GM08714 (cell line): Measurements from ENCODE around the gene TAF1A.

Experiments used
- H3K4me3 ChIP-seq: fragments of 200-500 bp; sonication (Bioruptor generic); 2 replicates; pipeline ENCODE4 v1.5.1; 2014; ENCODE audit warnings: mild to moderate bottlenecking, low read length, inconsistent platforms
- ZNF274 ChIP-seq: IDR thresholded peaks from 2 replicates; pipeline ENCODE4 v1.6.1; 2012; ENCODE audit warnings: mild to moderate bottlenecking, low read depth, low read length

TAF1A gene

DNA sequence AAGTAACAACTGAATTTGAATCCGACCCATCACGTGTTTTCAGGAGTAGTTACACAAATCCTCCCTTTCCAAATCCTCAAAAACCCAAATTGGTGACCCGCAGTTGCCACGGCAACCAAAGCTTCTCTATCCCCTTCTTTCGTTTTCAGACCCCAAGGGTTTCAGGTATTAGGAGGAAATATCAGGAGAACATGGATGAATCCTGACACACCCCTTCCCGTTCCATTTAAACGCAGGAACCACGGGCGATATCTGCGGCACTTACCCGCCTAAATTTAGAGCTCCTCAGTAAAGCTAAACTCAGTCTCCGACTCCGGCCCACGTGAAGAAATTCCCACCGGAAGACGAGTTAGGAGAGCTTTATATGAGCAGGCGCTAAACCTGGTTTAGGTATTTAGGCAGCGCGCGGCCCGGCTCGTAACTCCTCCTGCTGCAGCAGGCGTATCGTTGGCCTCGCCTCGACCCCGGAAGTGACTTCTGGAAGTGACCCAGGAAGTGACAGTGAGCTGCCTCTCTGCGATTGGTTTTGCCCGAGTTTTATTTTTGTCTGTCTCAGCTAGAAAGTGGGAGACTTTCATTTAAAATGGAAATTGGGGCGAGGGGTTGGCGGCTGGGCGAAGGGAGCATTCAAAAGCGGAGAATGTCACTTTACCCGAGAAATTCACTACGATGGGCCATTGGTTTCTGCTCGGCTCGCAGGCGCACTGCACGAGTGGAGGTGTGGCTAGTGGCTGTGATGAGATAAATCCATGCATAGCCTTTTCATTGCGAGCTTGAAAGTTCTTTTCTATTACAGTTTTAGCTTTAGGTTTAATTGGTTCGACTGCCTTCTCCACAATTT lies at the start of gene TAF1A:
TAF1A (minus strand) TSS at position 472 of the 841 bp plus-strand sequence.
- peak within 1 kb of the TSS; percentile 92 for H3K4me3 ChIP-seq
- TF ChIP-seq ZNF274: no peak

GRCh38 chr1:222634180-222635013 lies 44.7 kb upstream of the TAF1A start:
- TF ChIP-seq ZNF274: no peak
- H3K4me3 ChIP-seq: no peak overlapping the region

DNA sequence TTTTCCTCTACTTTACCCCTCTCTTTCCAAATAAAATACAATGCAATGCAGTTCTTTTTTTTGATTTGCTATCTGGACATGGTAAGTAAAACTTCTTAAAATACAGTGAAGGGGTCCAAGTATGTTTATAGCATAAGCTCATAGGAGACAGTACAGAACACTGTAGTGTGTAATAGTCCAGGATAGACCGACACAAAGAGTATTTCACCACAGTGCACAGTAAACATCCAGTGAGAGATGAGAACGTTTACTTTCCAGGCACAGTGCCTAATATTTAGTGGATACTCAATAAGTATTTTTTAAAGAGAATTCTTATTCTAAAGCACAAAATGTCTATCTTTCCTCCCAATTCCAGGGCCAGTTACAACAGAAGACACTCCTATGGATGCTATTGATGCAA lies 43.0 kb upstream of the TAF1A start:
- no peak for TF ChIP-seq ZNF274
- no peak overlapping the region for H3K4me3 ChIP-seq

DNA sequence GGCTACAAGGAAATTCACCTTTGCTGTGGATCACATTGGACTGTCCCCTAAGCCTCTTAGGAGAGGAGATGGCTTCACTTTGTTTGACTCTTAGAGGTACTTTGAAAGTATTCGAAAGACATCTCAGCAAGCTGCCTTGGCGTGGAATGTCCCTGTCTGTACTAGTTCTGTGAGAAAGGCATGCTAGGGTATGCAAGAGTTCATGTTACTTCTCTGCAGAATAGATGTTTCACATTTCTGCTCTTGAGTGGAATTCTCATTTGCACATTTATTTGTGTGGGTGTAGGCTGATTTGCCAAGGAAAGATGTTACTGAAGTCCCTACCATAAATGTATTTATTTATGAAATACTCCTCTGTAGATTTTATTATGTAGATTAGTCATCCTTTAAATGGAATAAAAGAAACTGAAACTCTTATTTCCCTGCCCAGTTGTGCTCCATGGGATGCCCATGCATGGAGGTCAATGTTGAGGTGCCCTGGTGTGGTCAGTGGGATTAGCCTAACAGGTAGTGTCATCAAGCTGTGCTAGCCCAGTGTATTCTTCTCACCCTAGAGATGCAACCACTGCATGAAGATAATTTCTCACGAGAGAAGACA lies 42.0 kb upstream of the TAF1A start:
- no peak for TF ChIP-seq ZNF274
- H3K4me3 ChIP-seq: no peak overlapping the region

- no peak overlapping the region for H3K4me3 ChIP-seq
- no peak for TF ChIP-seq ZNF274
Observed at GRCh38 chr1:222629921-222630535, 40.3 kb upstream of the TAF1A start.

DNA sequence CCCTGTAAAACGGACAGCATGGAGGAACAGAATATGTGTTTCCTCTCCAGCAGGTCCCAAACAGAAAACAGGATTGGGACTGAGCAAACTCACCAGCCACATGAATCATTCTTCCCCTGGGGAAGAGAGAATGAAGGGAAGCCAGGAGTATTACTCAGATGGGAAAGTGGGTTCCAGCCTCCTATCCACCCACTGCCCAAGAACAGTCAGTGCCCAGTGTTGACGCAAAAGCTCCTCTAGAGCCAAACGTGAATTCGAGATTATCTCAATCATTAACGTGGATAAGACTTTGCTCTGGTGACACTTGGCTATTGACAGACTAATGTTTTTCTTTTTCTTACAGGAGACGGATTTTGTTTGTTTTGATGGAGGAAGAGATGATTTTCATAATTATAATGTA lies 37.5 kb upstream of the TAF1A start:
- TF ChIP-seq ZNF274: no peak
- H3K4me3 ChIP-seq: no peak overlapping the region

GRCh38 chr1:222624214-222624613 lies 34.5 kb upstream of the TAF1A start:
- no peak overlapping the region for H3K4me3 ChIP-seq
- no peak for TF ChIP-seq ZNF274

- TF ChIP-seq ZNF274: no peak
- no peak overlapping the region for H3K4me3 ChIP-seq
Observed at GRCh38 chr1:222623458-222623857, 33.7 kb upstream of the TAF1A start.

- TF ChIP-seq ZNF274: no peak
- H3K4me3 ChIP-seq: no peak overlapping the region
Observed at GRCh38 chr1:222622765-222623164, 33.0 kb upstream of the TAF1A start.

DNA sequence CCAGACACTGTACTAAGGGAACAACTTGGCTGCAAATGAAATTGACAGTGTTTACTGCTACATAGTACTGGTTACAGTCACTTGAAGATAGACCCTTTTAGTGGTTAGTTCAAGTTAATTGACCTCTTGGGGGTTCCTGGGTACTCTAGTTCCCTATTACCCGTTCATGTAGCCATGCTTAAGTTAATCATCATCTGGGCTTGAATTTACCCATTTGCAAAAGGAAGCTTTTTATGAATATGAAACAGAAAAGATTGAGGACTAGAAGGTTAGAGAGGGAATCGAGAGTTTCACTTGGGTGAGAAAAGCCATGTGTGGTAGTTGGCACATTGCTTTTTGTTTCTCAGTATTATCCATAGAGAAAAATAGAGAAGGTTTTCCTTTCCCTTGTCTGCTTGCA lies 30.8 kb upstream of the TAF1A start:
- H3K4me3 ChIP-seq: no peak overlapping the region
- no peak for TF ChIP-seq ZNF274

GRCh38 chr1:222618880-222619596 lies 29.3 kb upstream of the TAF1A start:
- TF ChIP-seq ZNF274: no peak
- peak overlapping the region; percentile 72 for H3K4me3 ChIP-seq

- no peak for TF ChIP-seq ZNF274
- peak within 1 kb of the TSS; percentile 72 for H3K4me3 ChIP-seq
Observed at GRCh38 chr1:222618001-222618879, 28.5 kb upstream of the TAF1A start, which contains the start of gene MIA3. MIA3 (plus strand) TSS chr1:222618097; CDS start chr1:222618111, 14 bp downstream.
